GM08714 (cell line): Measurements from ENCODE around the gene PPP2R2C.

Experiments used
- H3K4me3 ChIP-seq: fragments of 200-500 bp; sonication (Bioruptor generic); 2 replicates; pipeline ENCODE4 v1.5.1; 2014; ENCODE audit warnings: mild to moderate bottlenecking, low read length, inconsistent platforms
- ZNF274 ChIP-seq: IDR thresholded peaks from 2 replicates; pipeline ENCODE4 v1.6.1; 2012; ENCODE audit warnings: mild to moderate bottlenecking, low read depth, low read length

PPP2R2C gene

DNA sequence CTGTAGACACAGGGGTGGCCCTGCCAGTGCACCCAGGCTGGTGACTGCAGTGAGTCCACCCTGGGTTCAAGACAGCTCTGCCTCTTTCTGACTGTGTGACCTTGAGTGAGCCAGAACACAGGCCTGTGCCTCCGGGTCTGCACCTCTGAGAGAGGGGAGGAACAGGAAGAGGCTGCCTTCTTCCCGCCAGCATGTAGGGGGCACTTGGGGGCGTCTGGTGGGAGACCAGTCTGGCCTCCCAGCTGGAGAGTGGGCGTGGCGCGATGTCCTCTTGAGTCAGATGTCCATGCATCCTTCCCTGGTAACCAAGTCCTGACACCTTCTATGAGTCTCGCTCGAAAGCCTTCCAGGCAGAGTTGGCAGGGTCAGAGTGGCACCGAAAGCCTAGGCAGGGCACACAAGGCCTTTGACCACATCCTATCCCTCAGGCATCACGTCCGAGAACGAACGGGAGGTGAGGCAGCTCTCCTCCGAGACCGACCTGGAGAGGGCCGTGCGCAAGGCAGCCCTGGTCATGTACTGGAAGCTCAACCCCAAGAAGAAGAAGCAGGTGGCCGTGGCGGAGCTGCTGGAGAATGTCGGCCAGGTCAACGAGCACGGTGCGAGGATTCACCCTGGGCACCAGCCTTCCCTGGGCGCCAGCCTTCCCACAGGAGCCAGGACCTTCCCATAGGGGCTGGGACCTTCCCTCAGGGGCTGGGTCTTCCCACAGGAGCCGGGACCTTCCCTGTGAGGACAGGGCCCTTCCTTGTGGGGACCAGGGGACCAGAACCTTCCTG lies 181.5 kb downstream of the PPP2R2C start:
- H3K4me3 ChIP-seq = no peak overlapping the region
- TF ChIP-seq ZNF274 = no peak

DNA sequence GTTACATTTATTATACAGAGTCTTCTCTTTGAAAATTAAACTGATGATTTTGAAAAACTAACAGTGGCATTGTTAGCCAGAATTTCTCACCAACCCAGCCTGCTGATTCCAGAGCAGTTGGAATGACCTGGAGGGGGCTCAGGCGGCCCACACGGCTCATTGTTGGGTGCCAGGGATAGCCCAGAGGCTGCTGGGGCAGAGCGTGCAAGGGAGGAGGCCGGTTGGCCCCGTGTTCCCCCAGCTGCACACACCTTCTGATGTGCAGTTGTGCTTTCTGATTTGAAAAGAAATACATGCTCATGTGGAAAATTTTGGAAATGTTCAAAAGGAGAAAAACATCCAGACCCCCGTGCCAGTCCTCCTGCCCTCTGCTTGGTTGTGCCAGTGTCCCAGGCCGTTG lies 182.2 kb downstream of the PPP2R2C start:
- no peak for TF ChIP-seq ZNF274

DNA sequence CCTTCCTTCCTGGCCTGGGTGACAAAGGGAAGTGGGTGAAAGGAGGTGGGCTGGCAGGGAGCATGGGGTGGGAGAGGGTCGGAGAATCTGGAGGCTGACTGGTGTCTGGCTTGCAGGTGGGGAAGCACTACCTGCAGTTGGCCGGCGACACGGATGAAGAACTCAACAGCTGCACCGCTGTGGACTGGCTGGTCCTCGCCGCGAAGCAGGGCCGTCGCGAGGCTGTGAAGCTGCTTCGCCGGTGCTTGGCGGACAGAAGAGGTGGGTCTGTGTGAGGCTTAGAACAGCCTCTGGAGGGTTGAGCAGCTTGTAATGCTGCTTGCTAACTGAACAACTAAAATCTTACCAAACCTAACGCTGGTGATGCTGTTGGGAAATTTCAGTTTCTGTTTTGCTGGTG lies 183.5 kb downstream of the PPP2R2C start:
- TF ChIP-seq ZNF274 = no peak
- no peak overlapping the region for H3K4me3 ChIP-seq

More for the DNA sequence above, 182.2 kb downstream of the PPP2R2C start:
- H3K4me3 ChIP-seq = no peak overlapping the region

DNA sequence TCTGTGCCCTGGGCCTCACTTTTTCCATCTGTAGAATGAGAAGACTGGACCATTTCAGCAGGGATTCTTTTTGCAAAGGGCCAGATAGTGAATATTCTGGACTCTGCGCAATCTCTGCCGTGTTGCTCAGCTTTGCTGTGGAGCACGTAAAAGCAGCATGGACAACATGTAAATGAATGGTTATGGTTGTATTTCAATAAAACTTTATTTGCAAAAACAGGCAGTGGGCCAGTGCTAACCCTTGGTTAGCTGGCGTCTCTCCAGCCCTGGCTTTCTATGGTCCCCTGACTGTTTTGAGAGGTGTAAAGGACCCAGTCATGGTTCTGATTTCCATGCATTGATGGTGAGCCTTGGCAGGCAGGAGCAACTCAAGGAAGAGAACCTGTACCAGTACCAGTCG lies 184.1 kb downstream of the PPP2R2C start:
- no peak overlapping the region for H3K4me3 ChIP-seq
- TF ChIP-seq ZNF274 = no peak

DNA sequence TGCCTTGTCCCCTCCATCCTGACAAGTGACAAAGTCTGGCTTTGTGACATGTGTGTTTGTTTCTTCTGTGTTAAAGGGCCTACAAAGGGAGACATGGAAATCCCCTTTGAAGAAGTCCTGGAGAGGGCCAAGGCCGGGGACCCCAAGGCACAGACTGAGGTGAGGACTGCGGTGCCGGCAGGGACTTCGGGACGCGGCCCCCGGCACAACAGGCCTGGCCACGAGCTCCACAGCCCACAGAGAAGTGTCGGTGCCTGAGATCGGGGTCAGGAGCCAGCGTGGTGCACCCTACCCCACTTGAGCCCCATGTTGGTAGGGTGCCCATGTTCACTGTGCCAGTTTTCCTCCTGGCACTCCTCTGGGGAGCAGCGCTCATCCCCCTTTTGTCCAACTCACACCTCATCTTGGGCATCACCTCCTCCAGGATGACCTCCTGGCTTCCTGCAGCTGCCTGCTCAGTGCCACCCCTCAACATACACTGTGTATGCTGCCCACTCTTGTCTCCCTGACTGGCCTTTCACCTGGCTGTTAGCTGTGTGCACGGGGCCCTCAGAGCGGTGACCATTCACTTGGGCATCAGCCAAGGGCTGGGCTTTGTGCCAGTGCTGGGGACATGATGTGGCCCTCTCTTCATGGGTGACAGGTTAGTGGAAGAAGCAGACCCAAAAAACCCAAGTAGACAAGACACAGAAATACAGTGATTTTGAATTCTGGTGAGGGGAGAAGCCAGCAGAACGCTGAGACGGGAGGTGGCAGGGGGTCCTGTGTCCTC lies 185.2 kb downstream of the PPP2R2C start:
- TF ChIP-seq ZNF274 = no peak
- H3K4me3 ChIP-seq = no peak overlapping the region

DNA sequence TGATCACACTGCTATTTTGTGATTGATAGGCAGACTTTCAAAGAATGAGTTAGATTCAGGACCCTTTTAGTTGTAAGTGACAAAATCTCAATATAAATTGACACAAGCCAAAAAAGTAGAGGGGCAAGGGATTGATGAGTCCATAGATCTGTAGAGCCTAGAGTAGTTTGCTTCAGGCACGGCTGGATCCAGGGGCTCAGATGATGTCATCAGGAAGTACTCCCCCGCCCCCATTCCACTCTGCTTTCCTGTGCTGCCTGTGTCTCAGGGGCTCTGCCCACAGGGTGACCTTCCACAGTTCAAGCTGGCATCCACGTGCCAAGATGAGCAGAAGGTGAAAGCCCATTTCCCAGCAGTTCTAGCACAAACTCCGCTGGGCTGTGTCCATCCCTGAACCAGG lies 189.1 kb downstream of the PPP2R2C start:
- H3K4me3 ChIP-seq = no peak overlapping the region
- no peak for TF ChIP-seq ZNF274

DNA sequence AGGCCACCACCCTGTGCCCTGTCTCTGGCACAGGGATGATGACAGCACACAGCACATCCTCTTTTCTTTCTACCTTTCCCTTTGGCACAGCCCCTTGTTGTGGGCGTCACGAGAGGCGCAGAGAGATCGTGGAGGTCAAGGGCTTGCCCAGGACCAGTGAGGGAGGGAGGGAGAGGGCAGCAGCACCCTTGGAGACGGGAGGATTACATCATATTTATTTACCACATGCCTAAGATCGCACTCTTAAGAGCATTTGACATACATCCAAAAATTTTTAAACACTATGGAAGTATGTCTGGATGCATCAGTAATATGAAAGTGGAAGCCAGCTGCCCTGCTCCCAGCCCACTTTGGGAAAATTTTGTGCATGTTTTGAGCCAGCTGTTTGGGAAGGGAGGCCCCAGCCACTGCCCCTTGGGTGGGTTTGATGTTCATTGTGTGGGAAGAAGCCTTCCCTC lies 190.1 kb downstream of the PPP2R2C start:
- no peak for TF ChIP-seq ZNF274
- no peak overlapping the region for H3K4me3 ChIP-seq

DNA sequence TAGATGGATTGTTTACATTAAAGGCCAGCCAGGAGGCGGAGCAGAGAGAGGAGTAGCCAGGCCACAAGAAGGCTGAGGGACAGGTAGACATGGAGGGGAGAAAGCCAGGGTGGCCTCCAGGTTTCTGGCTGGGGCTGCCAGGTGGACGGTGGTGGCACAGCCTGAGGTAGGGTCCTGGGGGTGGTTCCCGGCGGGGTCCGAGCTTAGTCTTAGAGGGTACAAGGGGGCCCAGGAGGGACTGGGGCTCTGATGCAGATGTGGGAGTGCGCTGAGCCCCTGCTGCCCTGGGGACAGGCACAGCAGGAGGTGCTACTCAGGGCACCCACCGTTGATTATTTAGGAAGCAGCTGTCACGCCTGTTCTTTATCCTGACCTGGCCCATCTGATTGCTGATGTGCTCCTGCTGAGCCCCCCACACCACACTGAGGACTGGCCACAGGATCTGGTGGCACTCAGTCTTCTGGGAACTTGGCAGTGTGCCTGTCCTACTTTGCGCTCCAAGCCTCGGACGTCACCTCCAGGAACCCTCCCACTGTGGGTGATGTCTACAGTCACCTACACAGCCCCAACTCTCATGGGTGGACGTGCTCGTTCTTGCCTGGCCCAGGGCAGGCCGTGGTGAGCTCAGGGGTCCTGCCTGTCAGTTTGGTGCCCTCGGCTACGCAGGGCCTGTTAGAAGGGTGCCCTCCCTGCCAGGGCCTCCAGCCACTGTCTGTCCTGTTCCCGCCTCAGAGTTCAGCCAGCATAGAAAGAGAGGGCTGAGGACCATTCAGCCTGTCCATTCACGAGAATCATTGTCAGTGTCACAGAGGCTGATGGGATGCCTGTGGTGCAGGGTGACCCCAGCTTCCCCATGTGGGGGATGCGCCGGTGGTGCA lies 190.7 kb downstream of the PPP2R2C start:
- no peak for TF ChIP-seq ZNF274

DNA sequence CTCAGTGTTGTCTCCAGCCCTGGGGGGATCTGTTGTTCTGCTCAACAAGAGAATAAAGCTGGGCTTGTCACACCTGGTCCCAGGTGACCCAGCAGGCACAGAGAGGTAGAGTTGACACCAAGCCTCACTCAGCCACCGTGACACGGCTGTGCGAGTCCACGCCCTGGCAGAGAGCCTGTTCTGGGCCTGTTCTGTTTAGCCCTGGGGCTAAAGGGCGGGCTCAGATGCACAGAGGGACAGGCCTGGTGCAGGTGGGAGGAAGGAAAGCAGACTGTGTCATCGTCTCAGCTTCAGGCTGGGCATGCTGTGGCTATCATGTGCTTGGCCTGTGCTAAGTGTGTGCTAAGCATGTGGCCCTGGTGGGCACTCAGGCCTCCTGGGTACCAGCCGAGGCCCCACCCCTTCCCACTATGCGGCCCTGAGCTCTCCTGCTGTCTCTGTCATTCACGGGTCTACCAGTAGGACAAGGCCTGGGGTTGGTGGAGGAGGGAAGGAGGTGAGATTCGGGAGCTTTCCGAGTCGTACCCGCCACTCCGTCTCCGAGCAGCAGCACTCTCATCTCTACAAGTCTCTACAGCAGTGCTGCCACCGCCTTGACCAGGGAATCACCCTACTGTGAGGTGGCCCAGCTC lies 191.9 kb downstream of the PPP2R2C start:
- no peak overlapping the region for H3K4me3 ChIP-seq
- no peak for TF ChIP-seq ZNF274

More for the DNA sequence above, 190.7 kb downstream of the PPP2R2C start:
- no peak overlapping the region for H3K4me3 ChIP-seq

DNA sequence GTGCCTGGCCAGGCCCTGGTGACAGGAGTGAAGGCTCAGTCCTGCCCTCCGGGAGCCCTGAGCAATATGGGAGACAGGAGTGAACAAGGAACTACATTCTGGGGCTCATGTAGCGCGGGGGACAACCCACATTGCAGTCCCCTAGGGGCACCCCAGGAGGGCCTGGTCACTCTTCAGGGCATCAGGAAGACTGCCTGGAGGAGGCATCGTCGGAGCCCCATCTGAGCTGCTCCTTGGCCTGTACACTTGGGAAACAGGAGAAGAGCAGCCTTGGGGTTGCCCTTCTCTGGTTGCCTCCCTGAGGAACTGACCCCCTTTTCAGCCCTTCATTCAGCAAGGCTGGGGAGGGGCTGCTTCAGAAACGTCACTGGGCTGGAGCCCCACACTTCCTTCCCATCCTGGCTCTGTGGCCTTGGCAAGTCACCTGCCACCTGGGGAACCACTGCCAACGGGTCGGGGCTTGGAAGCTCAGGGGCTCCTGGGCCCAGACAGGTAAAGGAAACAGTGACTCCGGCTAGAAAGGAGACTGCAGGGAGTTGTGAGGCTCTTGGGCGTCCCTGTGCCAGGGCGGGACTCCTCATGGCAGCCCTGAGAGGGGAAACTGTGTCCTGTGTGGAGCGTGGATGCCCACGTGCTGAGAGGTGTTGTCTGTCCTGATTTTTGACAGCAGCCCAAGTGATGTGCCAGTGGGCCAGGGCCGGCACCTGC lies 192.7 kb downstream of the PPP2R2C start:
- no peak for TF ChIP-seq ZNF274
- no peak overlapping the region for H3K4me3 ChIP-seq

DNA sequence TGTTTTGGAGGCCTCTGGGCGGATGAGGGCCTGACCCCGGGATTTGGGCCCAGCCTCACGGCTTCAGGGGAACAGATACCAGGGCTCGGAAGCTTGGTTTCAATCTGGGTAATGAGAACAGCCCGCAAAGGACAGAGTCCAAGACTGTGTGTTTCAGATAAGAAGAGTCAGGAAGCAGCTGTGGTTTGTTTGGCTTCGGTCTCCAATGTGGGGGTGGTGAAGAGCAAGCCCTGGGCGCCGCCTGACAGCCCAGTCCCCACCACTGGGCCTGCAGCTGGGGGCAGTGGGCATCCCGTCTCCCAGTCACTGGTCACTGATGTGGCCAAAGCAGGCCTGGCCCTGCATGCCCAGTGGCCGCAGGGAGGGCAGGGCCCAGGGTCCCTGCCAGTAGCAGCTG lies 193.6 kb downstream of the PPP2R2C start:
- H3K4me3 ChIP-seq = no peak overlapping the region
- no peak for TF ChIP-seq ZNF274

DNA sequence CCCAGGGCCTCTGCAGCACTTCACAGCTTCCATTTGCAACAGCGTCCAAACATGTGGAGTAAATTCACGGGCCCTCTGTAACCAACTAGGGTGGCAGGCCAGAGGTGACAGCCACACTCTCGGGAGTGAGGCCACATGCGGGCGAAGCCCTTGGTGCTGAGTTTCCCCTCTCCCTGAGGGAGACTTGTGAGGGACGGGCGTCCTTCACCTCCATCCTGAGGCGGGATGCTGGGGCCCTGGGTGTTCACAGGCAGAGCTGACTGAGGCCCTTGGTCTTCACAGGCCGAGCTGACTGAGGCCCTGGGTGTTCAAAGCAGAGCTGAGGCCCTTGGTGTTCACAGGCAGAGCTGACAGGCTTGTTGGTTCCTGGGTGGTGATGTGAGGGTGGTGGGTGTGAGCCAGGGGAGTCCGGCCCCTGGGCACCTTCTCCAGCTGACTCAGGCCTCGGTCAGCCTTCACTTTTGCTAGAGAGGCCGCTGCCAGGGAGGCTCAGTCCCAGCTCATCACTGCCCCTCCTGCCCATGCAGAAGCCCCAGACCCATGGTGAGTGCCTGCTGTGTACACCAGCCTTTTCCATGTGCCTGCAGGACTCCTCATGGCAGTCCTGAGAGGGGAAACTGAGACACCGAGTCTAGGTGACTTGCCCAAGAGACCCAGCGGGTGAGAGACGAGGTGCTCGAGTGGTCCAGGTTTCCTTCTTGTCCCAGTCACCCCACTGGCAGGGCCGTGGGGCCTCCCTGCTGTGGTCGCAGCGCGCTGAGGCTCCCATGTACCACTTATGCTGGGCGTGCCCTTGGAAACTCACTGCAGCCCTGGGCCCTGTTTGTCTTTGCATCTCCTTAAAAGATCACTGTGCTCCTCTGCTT lies 194.2 kb downstream of the PPP2R2C start:
- no peak overlapping the region for H3K4me3 ChIP-seq

More for the DNA sequence above, 194.2 kb downstream of the PPP2R2C start:
- no peak for TF ChIP-seq ZNF274
